MM.1S (cell line): ENCODE data around the gene QSER1.

Experiments used
- EZH2 ChIP-seq: fragments of 300-600 bp; sonication (generic); optimal IDR thresholded peaks from 2 replicates; pipeline ENCODE3; 2017; ENCODE audit warnings: low read depth, mild to moderate bottlenecking, antibody characterized with exemption, low read length, mixed read lengths
- EZH2phosphoT487 ChIP-seq: fragments of 300-600 bp; sonication (generic); IDR thresholded peaks from 2 replicates; pipeline ENCODE4 v1.6.1; 2018; ENCODE audit warnings: antibody characterized with exemption, low read length
- TF ChIP-seq, protein P1 (sequence below): fragments of 300-600 bp; sonication (generic); IDR thresholded peaks from 2 replicates; pipeline ENCODE4 v1.5.1; 2016; ENCODE audit warnings: antibody characterized with exemption, low read length, mixed read lengths

DNA sequence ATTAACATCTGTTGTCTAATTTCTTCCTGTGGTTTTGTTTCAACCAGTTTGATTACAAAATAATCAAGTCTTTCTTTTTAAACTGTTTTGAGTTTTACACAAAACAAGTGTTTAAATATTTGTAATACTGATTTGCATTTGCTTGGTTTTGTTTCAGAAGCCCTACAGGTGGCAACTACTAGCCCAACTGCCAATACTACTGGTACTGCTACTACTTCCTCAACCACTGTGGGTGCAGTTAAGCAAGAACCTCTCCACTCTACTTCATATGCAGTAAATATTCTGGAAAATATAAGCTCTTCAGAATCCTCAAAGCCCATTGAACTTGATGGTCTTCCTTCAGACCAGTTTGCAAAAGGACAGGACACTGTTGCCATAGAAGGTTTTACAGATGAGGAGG, 61.1 kb downstream of the QSER1 start:
- TF ChIP-seq, protein P1, sequence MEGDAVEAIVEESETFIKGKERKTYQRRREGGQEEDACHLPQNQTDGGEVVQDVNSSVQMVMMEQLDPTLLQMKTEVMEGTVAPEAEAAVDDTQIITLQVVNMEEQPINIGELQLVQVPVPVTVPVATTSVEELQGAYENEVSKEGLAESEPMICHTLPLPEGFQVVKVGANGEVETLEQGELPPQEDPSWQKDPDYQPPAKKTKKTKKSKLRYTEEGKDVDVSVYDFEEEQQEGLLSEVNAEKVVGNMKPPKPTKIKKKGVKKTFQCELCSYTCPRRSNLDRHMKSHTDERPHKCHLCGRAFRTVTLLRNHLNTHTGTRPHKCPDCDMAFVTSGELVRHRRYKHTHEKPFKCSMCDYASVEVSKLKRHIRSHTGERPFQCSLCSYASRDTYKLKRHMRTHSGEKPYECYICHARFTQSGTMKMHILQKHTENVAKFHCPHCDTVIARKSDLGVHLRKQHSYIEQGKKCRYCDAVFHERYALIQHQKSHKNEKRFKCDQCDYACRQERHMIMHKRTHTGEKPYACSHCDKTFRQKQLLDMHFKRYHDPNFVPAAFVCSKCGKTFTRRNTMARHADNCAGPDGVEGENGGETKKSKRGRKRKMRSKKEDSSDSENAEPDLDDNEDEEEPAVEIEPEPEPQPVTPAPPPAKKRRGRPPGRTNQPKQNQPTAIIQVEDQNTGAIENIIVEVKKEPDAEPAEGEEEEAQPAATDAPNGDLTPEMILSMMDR = no peak
- no peak for TF ChIP-seq EZH2
- no peak for TF ChIP-seq EZH2phosphoT487
